Measurements from ENCODE around the gene RESF1.

Gene RESF1

DNA sequence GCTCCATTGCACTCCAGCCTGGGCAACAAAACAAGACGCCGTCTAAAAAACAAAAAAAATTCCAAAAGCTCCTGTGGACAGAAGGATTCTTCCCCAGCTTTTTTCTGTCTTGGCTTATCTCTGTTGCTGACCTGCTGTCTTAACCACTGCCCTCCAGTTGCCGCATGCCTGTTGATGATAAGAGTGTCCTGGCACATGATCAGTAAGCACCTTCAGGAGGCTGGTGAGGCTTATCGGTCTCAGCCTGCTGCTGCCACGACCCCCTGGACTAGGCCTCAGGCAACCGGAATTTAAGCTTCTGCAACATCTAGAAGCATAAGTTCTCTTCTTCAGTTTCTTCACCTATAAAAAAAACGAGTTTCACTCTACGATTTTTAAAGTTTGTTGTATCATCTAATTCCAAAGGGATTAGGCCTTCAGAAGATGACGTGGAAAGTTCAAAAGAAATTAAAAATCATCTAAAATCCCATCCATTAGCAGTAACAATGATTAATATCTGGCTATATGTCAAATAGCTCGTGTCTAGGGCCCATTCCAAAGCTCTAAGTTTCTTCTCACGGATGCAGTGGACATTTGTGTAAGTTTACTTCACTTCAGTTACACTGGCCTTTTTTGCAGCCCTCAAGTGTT lies 46.4 kb downstream of the RESF1 start:
- DNase-seq (ENCODE audit: low read depth, low spot score) = no peak
